ENCODE results near the gene LARP6. TPM values are rescaled to one million over a fixed set of nuclear protein-coding genes. Genes with fewer than 3 reads are reported as not detected.

Gene LARP6
- total and polyA plus RNA-seq, 3 experiments from 2014 or later: 0.05 to 0.51 TPM; not detected in 1

Other genes with a start within 250 kb of the LARP6 start
- gene UACA, start 90.6 kb downstream of the LARP6 start, total RNA-seq: under 1 TPM; 0.53 to 0.81 TPM
- gene UACA, start 90.6 kb downstream of the LARP6 start, polyA plus RNA-seq: not detected
- under 1 TPM; 0.18 to 0.20 TPM for gene THAP10, start 38.3 kb upstream of the LARP6 start, total RNA-seq
- not detected for gene THAP10, start 38.3 kb upstream of the LARP6 start, polyA plus RNA-seq
- under 1 TPM; 0.46 to 0.62 TPM for gene LRRC49, start 38.7 kb upstream of the LARP6 start, total RNA-seq
- not detected for gene LRRC49, start 38.7 kb upstream of the LARP6 start, polyA plus RNA-seq